Panc1 (cell line): ENCODE results near the gene PSMD1.

Experiments
- CTCF ChIP-seq: fragments of 450-650 bp; IDR thresholded peaks from 2 replicates; pipeline ENCODE4 v1.5.1; 2017; ENCODE audit warnings: mild to moderate bottlenecking
- POLR2AphosphoS5 ChIP-seq: IDR thresholded peaks from 2 replicates; pipeline ENCODE4 v1.6.1; 2012; ENCODE audit warnings: mild to moderate bottlenecking, low read depth, low read length, moderate library complexity
- REST ChIP-seq, 2 experiments: IDR thresholded peaks; 2 replicates each; pipeline ENCODE4 v1.6.1; 2011 to 2012; ENCODE audit warnings: low read depth in 2 of 2, control low read depth in 1 of 2, low read length in 1 of 2, mild to moderate bottlenecking in 1 of 2, moderate library complexity in 1 of 2; ENCODE audit not compliant: insufficient read depth in 1 of 2

- TF ChIP-seq REST (IDR thresholded peaks at IDR 0.05; ENCODE audit: insufficient read depth in 1 of 2, low read depth in 2 of 2, low read length in 1 of 2) (no peak), CTCF (no peak), POLR2AphosphoS5 (no peak)
Observed at GRCh38 chr2:231133365-231134099, 76.9 kb downstream of the PSMD1 start.
